ENCODE results near the gene CEMP1.

The CEMP1 gene

GRCh38 chr16:2500430-2500917, 30.7 kb downstream of the CEMP1 start:
- no peak for DNase-seq

GRCh38 chr16:2499890-2500429, 31.2 kb downstream of the CEMP1 start:
- DNase-seq: no peak

- DNase-seq: no peak
Observed at GRCh38 chr16:2499454-2499853, 31.8 kb downstream of the CEMP1 start.

GRCh38 chr16:2498531-2499253, 32.5 kb downstream of the CEMP1 start:
- DNase-seq: peak; percentile 26

GRCh38 chr16:2497695-2498484, 33.3 kb downstream of the CEMP1 start:
- DNase-seq: no peak

GRCh38 chr16:2497116-2497630, 34.0 kb downstream of the CEMP1 start:
- peak; percentile 75 for DNase-seq

GRCh38 chr16:2496223-2497115, 34.7 kb downstream of the CEMP1 start:
- no peak for DNase-seq

GRCh38 chr16:2495041-2495440, 36.2 kb downstream of the CEMP1 start:
- DNase-seq: no peak

GRCh38 chr16:2494616-2495015, 36.6 kb downstream of the CEMP1 start:
- no peak for DNase-seq

GRCh38 chr16:2493605-2494004, 37.6 kb downstream of the CEMP1 start:
- no peak for DNase-seq

- no peak for DNase-seq
Observed at GRCh38 chr16:2492292-2492691, 38.9 kb downstream of the CEMP1 start.

- peak; percentile 91 for DNase-seq
Observed at GRCh38 chr16:2490190-2491105, 40.8 kb downstream of the CEMP1 start.

GRCh38 chr16:2489581-2489980, 41.6 kb downstream of the CEMP1 start:
- peak; percentile 45 for DNase-seq

- no peak for DNase-seq
Observed at GRCh38 chr16:2487903-2488531, 43.2 kb downstream of the CEMP1 start.

GRCh38 chr16:2487517-2487842, 43.7 kb downstream of the CEMP1 start:
- DNase-seq: no peak

GRCh38 chr16:2486645-2487516, 44.3 kb downstream of the CEMP1 start:
- DNase-seq: peak; percentile 41

- DNase-seq: no peak
Observed at GRCh38 chr16:2485811-2486507, 45.2 kb downstream of the CEMP1 start.

GRCh38 chr16:2484898-2485508, 46.2 kb downstream of the CEMP1 start:
- DNase-seq: no peak

All from NCI-H1092 treated with DMSO at 0.1 percent for 48 hours (cell line).